Mucosa of descending colon (tissue), 3 donors: ENCODE data around the gene LDLRAD4. TPM values are rescaled to one million over a fixed set of nuclear protein-coding genes. Genes with fewer than 3 reads are reported as not detected.

Experiments
- ATAC-seq: fragments of 200-7000 bp; cut with Tn5 transposase; one replicate; pipeline ENCODE4 v1.9.1; 2020; ENCODE audit warnings: mild to moderate bottlenecking, moderate library complexity
- DNase-seq, 3 donors: peaks; one replicate each; pipeline ENCODE4 v3.0.0-alpha.2; 2020
- H3K36me3 ChIP-seq: fragments of 200-600 bp; one replicate; pipeline ENCODE4 v1.8.0; 2021; ENCODE audit warnings: low read depth, mild to moderate bottlenecking
- H3K4me1 ChIP-seq: fragments of 200-600 bp; one replicate; pipeline ENCODE4 v1.8.0; 2021; ENCODE audit warnings: low read depth, mild to moderate bottlenecking
- H3K4me3 ChIP-seq: fragments of 200-600 bp; one replicate; pipeline ENCODE4 v1.8.0; 2021; ENCODE audit warnings: mild to moderate bottlenecking
- H3K9me3 ChIP-seq: fragments of 200-600 bp; one replicate; pipeline ENCODE4 v1.8.0; 2021; ENCODE audit warnings: mild to moderate bottlenecking
- CTCF ChIP-seq: fragments of 200-600 bp; IDR thresholded peaks from one replicate; pipeline ENCODE4 v1.8.0; 2022; ENCODE audit warnings: antibody characterized with exemption, mild to moderate bottlenecking
- intact Hi-C, 2 donors: fragments of 100-400 bp; cut with DNase I in 1 of 2; cut with micrococcal nuclease in 1 of 2; formaldehyde crosslinking; loops; one replicate each; pipeline versions ENCODE4 v1.11.0 to v1.11.1; 2022; cut with DNase I, micrococcal nuclease
- total RNA-seq, 3 donors: library from RNA; stranded (reverse); fragmentation: NEBNext Ultra II Directional in 2 of 3; extraction: Animal tissue kit (Norgen Biotek cat#: 25700) in 2 of 3; gene quantifications; one replicate each; pipeline versions ENCODE4 v1.2.1 to v1.2.4, GENCODE V29; 2021 to 2023
- donor health status: DM: no; HTN: no; CAD: no; lungs with moderate emphysema.
- donor health status: DM: no; HTN: no; CAD: no.
- donor health status: DM: no; HTN: yes; CAD: no.

Gene LDLRAD4
- total RNA-seq, 3 donors from 2014 or later: 36.8 to 41.0 (median 37.4) TPM

GRCh38 chr18:13217971-13218367, 591 bp upstream of the LDLRAD4 start:
- Histone ChIP-seq H3K4me1 (peaks cover 53% of the 10 kb centered on the region), H3K36me3 (no peaks in the 10 kb centered on the region), H3K4me3 (peak overlapping the region; percentile 75), H3K9me3 (no peaks in the 10 kb centered on the region)
- no peak for TF ChIP-seq CTCF
- ATAC-seq: peak; percentile 12
- DNase-seq: peak; percentile 38 to 73 (median 68)
- intact Hi-C loops: loop anchor here (5.0 to 10.0 kb wide), 3 partner anchors 317 to 409 kb away; no protein-coding TSS in a partner anchor

- no peaks in the 10 kb centered on the region for H3K36me3 ChIP-seq
- ATAC-seq (no peak), DNase-seq (no peak)
- TF ChIP-seq CTCF: no peak
- peak overlapping the region; percentile 75 for H3K4me3 ChIP-seq
- H3K4me1 ChIP-seq: peaks cover 63% of the 10 kb centered on the region
- intact Hi-C loops: loop anchor here (5.0 to 10.0 kb wide), 3 partner anchors 316 to 408 kb away; no protein-coding TSS in a partner anchor
- no peaks in the 10 kb centered on the region for H3K9me3 ChIP-seq
These were observed 437 bp downstream of the LDLRAD4 start for GRCh38 chr18:13218997-13219396.

- no peak for ATAC-seq
- no peak for DNase-seq
- Histone ChIP-seq H3K4me3 (no peak overlapping the region), H3K36me3 (no peaks in the 10 kb centered on the region), H3K9me3 (no peaks in the 10 kb centered on the region), H3K4me1 (peaks cover 66% of the 10 kb centered on the region)
- intact Hi-C loops: loop anchor here (5.0 to 10.0 kb wide), 4 partner anchors 95 to 408 kb away; no protein-coding TSS in a partner anchor
- TF ChIP-seq CTCF: no peak
These were observed 1.1 kb downstream of the LDLRAD4 start for GRCh38 chr18:13219593-13220159.

GRCh38 chr18:13220361-13220991, 1.9 kb downstream of the LDLRAD4 start:
- H3K36me3 ChIP-seq: no peaks in the 10 kb centered on the region
- H3K4me1 ChIP-seq: peaks cover 65% of the 10 kb centered on the region
- intact Hi-C loops: loop anchor here in 1 of 2 donors (10.0 kb wide), 1 partner anchor 94 kb away; no protein-coding TSS in a partner anchor
- no peaks in the 10 kb centered on the region for H3K9me3 ChIP-seq
- H3K4me3 ChIP-seq: no peak overlapping the region
- DNase-seq (peak in 2 of 3 donors; percentile 47 to 54), ATAC-seq (no peak)
- no peak for TF ChIP-seq CTCF

- no peak for TF ChIP-seq CTCF
- Histone ChIP-seq H3K36me3 (no peaks in the 10 kb centered on the region), H3K9me3 (no peaks in the 10 kb centered on the region), H3K4me1 (peaks cover 56% of the 10 kb centered on the region), H3K4me3 (no peak overlapping the region)
- DNase-seq: peak; percentile 68 to 83 (median 79)
- peak; percentile 45 for ATAC-seq
- intact Hi-C loops: loop anchor here in 1 of 2 donors (10.0 kb wide), 1 partner anchor 93 kb away; no protein-coding TSS in a partner anchor
These were observed 3.6 kb downstream of the LDLRAD4 start for GRCh38 chr18:13221869-13222855.
